IPS-NIHi7 (cell line): Measurements from ENCODE around the gene THADA.
A peak's percentile ranks its signal among the peaks of the same experiment; 100 is the strongest.
"Not testable (repeated sequence)": the region's sequence is repeated elsewhere in the genome, so short reads cannot be mapped to it uniquely, and the experiment has no call there.

Experiments
- DNase-seq: peaks from one replicate; pipeline ENCODE4 v3.0.0; 2012; ENCODE audit warnings: mixed read lengths; ENCODE audit errors: extremely low spot score

The THADA gene

GRCh38 chr2:43467891-43468290, 127.9 kb downstream of the THADA start:
- no peak for DNase-seq

GRCh38 chr2:43465234-43465633, 130.6 kb downstream of the THADA start:
- no peak for DNase-seq

- DNase-seq = no peak
Observed at GRCh38 chr2:43464590-43464989, 131.2 kb downstream of the THADA start.

GRCh38 chr2:43462866-43463641, 132.8 kb downstream of the THADA start:
- no peak for DNase-seq

- no peak for DNase-seq
Observed at GRCh38 chr2:43461453-43462073, 134.3 kb downstream of the THADA start.

- DNase-seq = no peak
Observed at GRCh38 chr2:43460611-43461365, 135.1 kb downstream of the THADA start.

GRCh38 chr2:43460174-43460546, 135.7 kb downstream of the THADA start:
- DNase-seq = no peak

- DNase-seq = no peak
Observed at GRCh38 chr2:43459446-43460173, 136.2 kb downstream of the THADA start.

GRCh38 chr2:43458014-43458628, 137.7 kb downstream of the THADA start:
- no peak for DNase-seq

- no peak for DNase-seq
Observed at GRCh38 chr2:43455731-43456642, 139.9 kb downstream of the THADA start.

- no peak for DNase-seq
Observed at GRCh38 chr2:43455296-43455695, 140.5 kb downstream of the THADA start.

GRCh38 chr2:43454791-43455190, 141.0 kb downstream of the THADA start:
- no peak for DNase-seq

GRCh38 chr2:43453179-43454170, 142.4 kb downstream of the THADA start:
- DNase-seq = no peak

- no peak for DNase-seq
Observed at GRCh38 chr2:43452318-43452731, 143.5 kb downstream of the THADA start.

- no peak for DNase-seq
Observed at GRCh38 chr2:43450617-43451016, 145.2 kb downstream of the THADA start.

- DNase-seq = peak; percentile 42
Observed at GRCh38 chr2:43448822-43449110, 147.1 kb downstream of the THADA start.

- DNase-seq = peak; percentile 21
Observed at GRCh38 chr2:43448011-43448821, 147.6 kb downstream of the THADA start.

GRCh38 chr2:43446755-43447154, 149.1 kb downstream of the THADA start:
- not testable (repeated sequence) for DNase-seq

GRCh38 chr2:43445781-43446180, 150.1 kb downstream of the THADA start:
- no peak for DNase-seq
